Progenitor cell of endocrine pancreas (in vitro differentiated cells): ENCODE measurements around the gene KCNA3. TPM values are rescaled to one million over a fixed set of nuclear protein-coding genes. Genes with fewer than 3 reads are reported as not detected.

ENCODE experiments used
- DNase-seq: peaks from one replicate; pipeline ENCODE4 v3.0.0; 2021; ENCODE audit warnings: low spot score; ENCODE audit not compliant: unreplicated experiment
- H3K27ac Mint-ChIP-seq: 2 replicates; pipeline ENCODE4 v1.8.0; 2021; ENCODE audit warnings: mild to moderate bottlenecking, moderate library complexity, mixed read lengths
- H3K27me3 Mint-ChIP-seq: 2 replicates; pipeline ENCODE4 v1.8.0; 2021; ENCODE audit warnings: mixed read lengths
- H3K36me3 Mint-ChIP-seq: 2 replicates; pipeline ENCODE4 v1.8.0; 2022; ENCODE audit warnings: mixed read lengths; ENCODE audit not compliant: insufficient read depth
- H3K4me1 Mint-ChIP-seq: 2 replicates; pipeline ENCODE4 v1.8.0; 2021; ENCODE audit warnings: low read depth, mixed read lengths
- H3K4me3 Mint-ChIP-seq: 2 replicates; pipeline ENCODE4 v1.8.0; 2021; ENCODE audit warnings: low read depth, mild to moderate bottlenecking, moderate library complexity, mixed read lengths
- H3K9me3 Mint-ChIP-seq: 2 replicates; pipeline ENCODE4 v1.8.0; 2021; ENCODE audit warnings: low read depth, mixed read lengths
- total RNA-seq: library from RNA; stranded (reverse); gene quantifications from 2 replicates; pipeline ENCODE4 v1.2.1, GENCODE V29; 2021
- TF ChIP-seq, protein P1 (sequence below): fragments of 200-600 bp; sonication (generic); IDR thresholded peaks from one replicate; pipeline ENCODE4 v1.5.0; 2021; ENCODE audit warnings: antibody characterized with exemption, mild to moderate bottlenecking; ENCODE audit not compliant: unreplicated experiment

The KCNA3 gene
- total RNA-seq, 1 donor from 2014 or later: 0.72 TPM

DNA sequence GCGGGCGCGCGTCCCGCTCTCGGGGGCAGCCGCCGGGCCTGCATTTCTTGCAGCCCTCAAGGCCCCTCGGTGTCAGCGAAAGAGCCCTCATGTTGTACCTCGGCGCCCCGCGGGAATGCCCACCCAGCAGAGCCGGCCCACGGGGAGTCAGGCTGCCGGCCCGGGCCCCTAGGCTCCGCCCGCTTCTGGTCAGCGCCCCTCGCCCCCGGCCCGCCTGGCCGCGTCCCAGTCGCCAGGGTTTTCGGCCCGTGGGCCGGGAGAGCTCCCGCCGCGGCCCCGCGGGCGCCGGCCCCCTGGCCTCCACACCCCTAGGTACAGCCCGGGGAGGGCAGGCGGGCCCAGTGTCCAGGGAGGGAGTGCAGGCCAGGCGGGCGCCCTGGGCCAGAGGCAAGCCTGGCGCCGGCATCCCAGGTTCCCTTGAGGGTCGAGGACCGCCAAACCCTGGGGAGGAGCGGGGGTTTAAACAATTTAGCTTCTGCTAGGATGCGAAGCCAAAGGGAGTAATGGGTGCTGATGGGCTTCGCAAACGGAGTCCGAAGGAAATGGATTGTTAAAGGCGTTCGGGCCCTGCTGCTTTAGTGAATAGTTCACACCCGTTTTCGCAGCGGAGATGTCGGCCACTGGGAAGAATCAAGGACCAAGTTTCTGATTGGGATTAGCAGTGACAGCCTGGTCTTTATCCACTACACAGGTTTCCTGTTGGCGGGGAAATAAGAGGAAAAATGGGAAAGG lies 486 bp upstream of the KCNA3 start:
- peak overlapping the region; percentile 66 for H3K4me3 Mint-ChIP-seq
- no peak for DNase-seq
- H3K4me1 Mint-ChIP-seq: no peaks in the 10 kb centered on the region
- H3K27me3 Mint-ChIP-seq: peaks cover 88% of the 10 kb centered on the region
- TF ChIP-seq, protein P1, sequence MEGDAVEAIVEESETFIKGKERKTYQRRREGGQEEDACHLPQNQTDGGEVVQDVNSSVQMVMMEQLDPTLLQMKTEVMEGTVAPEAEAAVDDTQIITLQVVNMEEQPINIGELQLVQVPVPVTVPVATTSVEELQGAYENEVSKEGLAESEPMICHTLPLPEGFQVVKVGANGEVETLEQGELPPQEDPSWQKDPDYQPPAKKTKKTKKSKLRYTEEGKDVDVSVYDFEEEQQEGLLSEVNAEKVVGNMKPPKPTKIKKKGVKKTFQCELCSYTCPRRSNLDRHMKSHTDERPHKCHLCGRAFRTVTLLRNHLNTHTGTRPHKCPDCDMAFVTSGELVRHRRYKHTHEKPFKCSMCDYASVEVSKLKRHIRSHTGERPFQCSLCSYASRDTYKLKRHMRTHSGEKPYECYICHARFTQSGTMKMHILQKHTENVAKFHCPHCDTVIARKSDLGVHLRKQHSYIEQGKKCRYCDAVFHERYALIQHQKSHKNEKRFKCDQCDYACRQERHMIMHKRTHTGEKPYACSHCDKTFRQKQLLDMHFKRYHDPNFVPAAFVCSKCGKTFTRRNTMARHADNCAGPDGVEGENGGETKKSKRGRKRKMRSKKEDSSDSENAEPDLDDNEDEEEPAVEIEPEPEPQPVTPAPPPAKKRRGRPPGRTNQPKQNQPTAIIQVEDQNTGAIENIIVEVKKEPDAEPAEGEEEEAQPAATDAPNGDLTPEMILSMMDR: no peak
- H3K27ac Mint-ChIP-seq: no peak overlapping the region
- H3K9me3 Mint-ChIP-seq: no peaks in the 10 kb centered on the region
- no peaks in the 10 kb centered on the region for H3K36me3 Mint-ChIP-seq

DNA sequence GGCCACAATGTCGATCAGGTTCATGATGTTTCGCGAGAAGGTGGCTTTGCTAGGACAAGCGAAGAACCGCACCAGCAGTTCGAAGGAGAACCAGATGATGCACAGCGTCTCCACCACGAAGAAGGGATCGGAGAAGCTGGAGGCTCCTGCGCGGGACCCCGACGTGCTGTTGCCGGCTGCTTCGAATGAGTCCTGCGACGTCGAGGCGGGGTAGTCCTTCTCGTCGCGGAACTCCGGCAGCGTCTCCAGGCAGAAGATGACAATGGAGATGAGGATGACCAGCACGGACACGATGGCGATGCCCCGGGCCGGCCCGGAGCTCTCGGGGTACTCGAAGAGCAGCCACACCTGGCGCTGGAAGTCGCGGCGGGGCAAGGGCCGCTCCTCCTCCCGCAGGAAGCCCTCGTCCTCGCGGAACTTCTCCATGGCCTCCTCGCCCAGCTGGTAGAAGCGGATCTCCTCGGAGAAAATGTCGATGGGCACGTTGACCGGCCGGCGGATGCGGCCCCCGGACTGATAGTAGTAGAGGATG lies 869 bp downstream of the KCNA3 start:
- TF ChIP-seq, protein P1: no peak
- no peaks in the 10 kb centered on the region for H3K4me1 Mint-ChIP-seq
- H3K27me3 Mint-ChIP-seq: peaks cover 79% of the 10 kb centered on the region
- H3K9me3 Mint-ChIP-seq: no peaks in the 10 kb centered on the region
- no peak overlapping the region for H3K27ac Mint-ChIP-seq
- H3K4me3 Mint-ChIP-seq: peak overlapping the region; percentile 66
- no peak for DNase-seq
- H3K36me3 Mint-ChIP-seq: no peaks in the 10 kb centered on the region

GRCh38 chr1:110673197-110673701 lies 1.5 kb downstream of the KCNA3 start:
- Mint-ChIP-seq H3K4me3 (peak overlapping the region; percentile 66), H3K27ac (no peak overlapping the region), H3K4me1 (no peaks in the 10 kb centered on the region), H3K27me3 (peaks cover 77% of the 10 kb centered on the region), H3K36me3 (no peaks in the 10 kb centered on the region), H3K9me3 (no peaks in the 10 kb centered on the region)
- TF ChIP-seq, protein P1: no peak
- no peak for DNase-seq

DNA sequence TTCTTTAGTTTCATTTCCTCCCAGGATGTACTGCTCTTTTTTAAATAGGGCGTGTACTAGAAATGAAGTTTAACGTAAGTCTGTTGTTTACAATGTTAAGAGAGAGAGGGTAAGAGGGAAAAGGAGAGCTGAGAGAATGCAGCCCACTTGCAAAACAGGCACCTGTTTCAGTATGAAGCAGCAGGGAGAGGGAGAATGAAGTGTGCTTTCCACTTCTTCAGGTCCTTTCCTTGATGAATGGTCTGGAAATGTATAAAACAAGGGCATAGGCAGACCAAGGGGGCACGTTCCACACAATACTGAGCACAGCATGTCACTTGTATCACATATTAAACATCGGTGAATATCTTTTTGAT lies 2.0 kb downstream of the KCNA3 start:
- Mint-ChIP-seq H3K4me1 (no peaks in the 10 kb centered on the region), H3K9me3 (no peaks in the 10 kb centered on the region), H3K27ac (no peak overlapping the region), H3K36me3 (no peaks in the 10 kb centered on the region), H3K4me3 (no peak overlapping the region), H3K27me3 (peaks cover 76% of the 10 kb centered on the region)
- TF ChIP-seq, protein P1: no peak
- DNase-seq: no peak

- Mint-ChIP-seq H3K27ac (no peak overlapping the region), H3K9me3 (no peaks in the 10 kb centered on the region), H3K36me3 (no peaks in the 10 kb centered on the region), H3K27me3 (peaks cover 73% of the 10 kb centered on the region), H3K4me1 (no peaks in the 10 kb centered on the region), H3K4me3 (no peak overlapping the region)
- TF ChIP-seq, protein P1: no peak
- DNase-seq: no peak
These were observed 2.6 kb downstream of the KCNA3 start for GRCh38 chr1:110672001-110672752.
